Brain microvascular endothelial cell (primary cell): Measurements from ENCODE around the gene DERA.

Source experiments
- DNase-seq: peaks from one replicate; pipeline ENCODE4 v3.0.0-alpha.2; 2020
- H3K27ac ChIP-seq: fragments of 250-450 bp; sonication (Bioruptor Pico); 2 replicates; pipeline ENCODE4 v1.5.1; 2020; ENCODE audit warnings: mild to moderate bottlenecking, moderate library complexity
- H3K27me3 ChIP-seq: fragments of 250-450 bp; sonication (Bioruptor Pico); replicated peaks from 2 replicates; pipeline ENCODE4 v1.5.1; 2020; ENCODE audit warnings: mild to moderate bottlenecking
- H3K36me3 ChIP-seq: fragments of 250-450 bp; sonication (Bioruptor Pico); replicated peaks from 2 replicates; pipeline ENCODE4 v1.5.1; 2020; ENCODE audit warnings: mild to moderate bottlenecking
- H3K4me3 ChIP-seq: 2 replicates; pipeline ENCODE4 v1.5.1; 2011; ENCODE audit warnings: low read depth, mild to moderate bottlenecking, control low read depth, low read length, moderate library complexity
- CTCF ChIP-seq: IDR thresholded peaks from 2 replicates; pipeline ENCODE4 v1.5.1; 2011; ENCODE audit warnings: low read depth, mild to moderate bottlenecking, moderate library complexity, low read length, control low read depth, inconsistent platforms; ENCODE audit errors: missing control alignments
- in situ Hi-C: cut with HindIII; loops from 2 replicates; pipeline ENCODE4 v1.10.0; 2017; ENCODE audit warnings: low sequenced_read_pairs, low pct_ligation_motif_present

Gene DERA

GRCh38 chr12:15918066-15918465 is 6.9 kb downstream of the DERA start:
- H3K27ac ChIP-seq, result no peak overlapping the region
- no peak overlapping the region for H3K4me3 ChIP-seq
- no peaks in the 10 kb centered on the region for H3K36me3 ChIP-seq
- no peak for DNase-seq
- TF ChIP-seq CTCF, result no peak
- no peaks in the 10 kb centered on the region for H3K27me3 ChIP-seq
- in situ Hi-C loops, result no loop called here

GRCh38 chr12:15919418-15919817 is 8.3 kb downstream of the DERA start:
- in situ Hi-C loops, result no loop called here
- no peaks in the 10 kb centered on the region for H3K36me3 ChIP-seq
- H3K4me3 ChIP-seq, result no peak overlapping the region
- TF ChIP-seq CTCF, result no peak
- no peaks in the 10 kb centered on the region for H3K27me3 ChIP-seq
- H3K27ac ChIP-seq, result no peak overlapping the region
- no peak for DNase-seq

- Histone ChIP-seq H3K4me3 (no peak overlapping the region), H3K36me3 (no peaks in the 10 kb centered on the region), H3K27me3 (no peaks in the 10 kb centered on the region), H3K27ac (no peak overlapping the region)
- no peak for DNase-seq
- in situ Hi-C loops, result no loop called here
- TF ChIP-seq CTCF, result no peak
Observed at GRCh38 chr12:15924956-15925355, 13.8 kb downstream of the DERA start.

DNA sequence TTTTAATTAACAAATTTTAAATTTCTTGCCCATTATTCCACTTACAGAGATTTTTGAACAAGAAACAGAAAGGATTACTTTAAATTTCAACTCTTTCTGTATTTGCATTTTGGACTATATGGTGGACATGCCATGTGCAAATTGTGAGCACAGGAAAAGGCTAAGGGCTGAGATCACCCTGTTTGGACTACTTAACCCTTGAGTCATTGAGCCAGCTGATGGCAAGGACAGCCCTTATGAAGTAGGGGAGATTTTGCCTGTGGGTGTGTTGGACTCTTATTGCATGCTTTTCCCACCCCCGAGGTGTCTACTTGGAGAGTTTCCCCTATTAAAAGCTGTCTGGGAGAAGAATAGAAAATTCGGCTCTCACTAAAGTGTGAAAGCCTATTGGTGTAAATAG is 17.2 kb downstream of the DERA start:
- in situ Hi-C loops, result no loop called here
- no peaks in the 10 kb centered on the region for H3K36me3 ChIP-seq
- H3K4me3 ChIP-seq, result no peak overlapping the region
- DNase-seq, result peak; percentile 87
- H3K27ac ChIP-seq, result peak overlapping the region; percentile 73
- TF ChIP-seq CTCF, result no peak
- no peaks in the 10 kb centered on the region for H3K27me3 ChIP-seq

- Histone ChIP-seq H3K27me3 (no peaks in the 10 kb centered on the region), H3K36me3 (no peaks in the 10 kb centered on the region), H3K4me3 (no peak overlapping the region), H3K27ac (peak overlapping the region; percentile 73)
- in situ Hi-C loops, result no loop called here
- no peak for TF ChIP-seq CTCF
- no peak for DNase-seq
Observed at GRCh38 chr12:15928870-15929571, 17.9 kb downstream of the DERA start.

DNA sequence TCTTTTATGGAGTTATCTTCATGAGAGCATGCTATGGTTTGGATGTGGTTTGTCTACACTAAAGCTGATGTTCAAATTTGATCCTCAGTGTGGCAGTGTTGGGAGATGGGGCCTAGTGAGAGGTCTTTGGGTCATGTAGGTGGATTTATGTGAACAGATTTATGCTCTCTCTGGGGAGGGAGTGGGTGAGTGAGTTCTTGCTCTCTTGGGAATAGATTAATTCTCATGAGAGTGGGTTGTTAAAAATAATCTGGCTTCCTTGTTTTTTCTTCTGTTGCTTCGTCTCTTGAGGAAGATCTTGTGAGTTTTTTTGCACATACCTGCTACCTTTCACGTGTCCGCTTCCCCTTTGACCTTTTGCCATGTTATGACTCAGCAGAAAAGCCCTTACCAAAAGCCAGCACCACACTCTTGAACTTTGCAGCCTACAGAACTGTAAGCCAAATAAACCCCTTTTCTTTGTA is 20.5 kb downstream of the DERA start:
- DNase-seq, result no peak
- in situ Hi-C loops, result no loop called here
- Histone ChIP-seq H3K36me3 (no peaks in the 10 kb centered on the region), H3K4me3 (no peak overlapping the region), H3K27me3 (no peaks in the 10 kb centered on the region), H3K27ac (no peak overlapping the region)
- peak; percentile 29 for TF ChIP-seq CTCF
